GM18873 (cell line): ENCODE data around the gene TESK1.
A peak's percentile ranks its signal among the peaks of the same experiment; 100 is the strongest.
"Not testable (repeated sequence)": the region's sequence is repeated elsewhere in the genome, so short reads cannot be mapped to it uniquely, and the experiment has no call there.

Source experiments
- ATAC-seq: cut with Tn5 transposase; IDR thresholded peaks from one replicate; pipeline ENCODE4 v1.9.1; 2021; ENCODE audit warnings: mild to moderate bottlenecking, moderate library complexity, moderate number of reproducible peaks; ENCODE audit not compliant: unreplicated experiment, low FRiP score

Gene TESK1

GRCh38 chr9:35643046-35643445 lies 38.0 kb downstream of the TESK1 start:
- ATAC-seq, result no peak

GRCh38 chr9:35645736-35646135 lies 40.7 kb downstream of the TESK1 start:
- not testable (repeated sequence) for ATAC-seq

GRCh38 chr9:35646153-35646532 lies 41.1 kb downstream of the TESK1 start:
- no peak for ATAC-seq

DNA sequence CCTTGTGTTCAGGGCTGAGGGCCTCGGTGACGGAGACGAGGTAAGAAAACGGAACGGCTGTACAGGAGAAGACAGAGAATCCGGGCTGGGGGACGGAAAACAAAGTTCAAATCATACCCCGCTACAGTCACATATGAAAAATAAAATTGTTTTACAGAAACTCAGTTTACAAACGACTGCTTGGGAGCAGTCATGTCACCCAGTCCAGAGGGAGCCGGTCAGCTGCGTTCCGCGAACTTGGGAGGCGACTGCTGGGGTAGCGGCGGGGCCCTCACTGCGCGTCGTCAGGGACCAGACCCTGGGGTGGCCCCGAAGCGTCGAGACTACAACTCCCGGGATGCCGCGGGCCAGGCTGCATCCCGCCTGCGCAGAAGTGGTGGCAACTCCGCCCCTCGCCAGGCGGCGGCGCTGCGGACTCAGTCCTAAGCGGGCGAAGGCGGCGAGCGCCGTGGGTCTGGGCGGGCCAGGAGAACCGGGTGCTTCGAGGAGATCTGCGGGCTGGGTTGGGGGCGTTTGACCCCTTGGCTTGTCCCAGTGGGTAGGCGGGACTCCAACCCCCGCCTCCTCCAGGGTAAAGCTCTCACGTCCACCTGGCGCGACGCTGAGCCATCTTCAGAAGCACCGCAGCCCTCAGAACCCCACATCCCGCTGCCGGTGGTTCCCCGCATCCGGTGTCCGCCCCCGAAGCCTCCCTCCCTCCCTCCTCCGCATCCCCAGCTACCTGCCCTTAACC lies 41.6 kb downstream of the TESK1 start:
- peak; percentile 78 for ATAC-seq

DNA sequence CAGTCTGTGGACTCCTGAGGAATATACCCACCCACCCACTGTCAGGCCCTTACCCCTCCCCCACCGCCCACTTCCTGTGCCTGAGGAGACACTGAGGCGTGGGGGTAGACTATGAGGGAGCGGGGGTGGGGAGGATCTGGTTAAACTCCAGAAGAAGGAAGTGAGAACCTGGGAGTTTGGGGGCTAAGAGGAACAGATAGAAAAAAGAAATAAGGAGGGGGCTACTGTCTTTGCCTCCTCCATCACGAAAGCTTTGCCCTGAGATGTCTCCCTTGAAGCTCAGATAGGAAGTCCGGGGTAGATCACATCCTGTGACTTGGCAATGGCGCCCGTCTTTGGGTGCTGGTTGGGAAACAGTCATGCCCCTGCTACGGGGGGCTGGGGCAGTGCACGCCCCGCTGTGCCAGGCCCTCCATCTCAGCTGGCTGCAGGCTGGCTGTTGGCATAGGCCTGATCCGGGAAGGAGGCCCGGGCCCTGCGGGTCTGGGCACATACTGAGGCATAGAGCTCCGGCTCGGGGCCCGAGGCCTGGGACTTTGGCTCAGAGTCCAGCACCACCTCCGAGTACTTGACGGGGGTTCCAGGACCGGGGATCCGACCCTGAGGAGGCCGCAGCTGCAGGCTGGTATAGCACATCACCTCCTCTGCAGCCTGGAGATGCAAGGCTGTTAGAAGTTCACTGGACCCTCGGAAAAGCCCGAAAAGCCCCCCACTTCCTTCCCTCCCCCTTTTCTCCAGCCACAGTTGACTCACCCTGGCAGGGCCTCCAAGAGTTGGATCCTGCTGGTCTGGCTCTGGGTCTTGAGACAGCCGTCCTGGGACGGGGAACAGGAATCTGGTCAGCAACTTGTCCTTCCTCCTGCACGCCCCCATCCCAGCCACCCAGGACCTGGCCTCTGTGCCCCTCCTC lies 44.6 kb downstream of the TESK1 start:
- ATAC-seq, result no peak

- no peak for ATAC-seq
Measured at GRCh38 chr9:35650341-35651158, 45.5 kb downstream of the TESK1 start, which contains the start of gene SIT1. TSS of gene SIT1 (minus strand) at chr9:35650931. CDS start at chr9:35650853, 78 bp downstream.

DNA sequence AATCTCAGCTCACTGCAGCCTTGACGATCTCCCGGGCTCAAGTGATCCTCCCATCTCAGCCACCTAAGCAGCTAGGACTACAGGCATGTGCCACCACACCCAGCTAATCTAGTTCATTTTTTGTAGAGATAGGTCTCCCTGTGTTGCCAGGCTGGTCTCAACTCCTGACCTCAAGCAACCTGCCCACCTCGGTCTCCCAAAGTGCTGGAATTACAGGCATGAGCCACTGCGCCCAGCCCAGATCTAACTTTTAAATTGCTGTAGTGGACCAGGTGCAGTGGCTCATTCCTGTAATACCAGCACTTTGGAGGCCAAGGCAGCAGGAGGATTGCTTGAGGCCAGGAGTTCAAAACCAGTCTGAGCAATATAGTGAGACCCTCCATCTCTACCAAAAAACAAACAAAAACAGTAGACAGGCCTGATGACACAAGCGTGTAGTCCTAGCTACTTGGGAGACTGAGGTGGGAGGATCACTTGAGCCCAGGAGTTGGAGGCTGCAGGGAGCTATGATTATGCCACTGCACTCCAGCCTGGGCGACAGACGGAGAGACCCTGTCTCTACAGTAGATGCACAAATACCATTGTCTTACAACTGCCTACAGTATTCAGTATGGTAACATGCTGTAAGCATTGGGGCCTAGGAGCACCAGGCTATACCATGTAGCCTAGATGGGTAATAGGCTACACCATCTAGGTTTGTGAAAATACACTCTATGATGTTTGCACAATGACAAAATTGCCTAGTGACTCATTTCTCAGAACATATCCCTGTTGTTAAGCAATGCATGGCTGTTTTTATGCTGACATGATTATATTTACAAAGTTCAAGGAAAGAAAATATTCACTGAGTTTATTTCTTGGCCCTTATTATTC lies 47.1 kb downstream of the TESK1 start:
- ATAC-seq, result no peak

DNA sequence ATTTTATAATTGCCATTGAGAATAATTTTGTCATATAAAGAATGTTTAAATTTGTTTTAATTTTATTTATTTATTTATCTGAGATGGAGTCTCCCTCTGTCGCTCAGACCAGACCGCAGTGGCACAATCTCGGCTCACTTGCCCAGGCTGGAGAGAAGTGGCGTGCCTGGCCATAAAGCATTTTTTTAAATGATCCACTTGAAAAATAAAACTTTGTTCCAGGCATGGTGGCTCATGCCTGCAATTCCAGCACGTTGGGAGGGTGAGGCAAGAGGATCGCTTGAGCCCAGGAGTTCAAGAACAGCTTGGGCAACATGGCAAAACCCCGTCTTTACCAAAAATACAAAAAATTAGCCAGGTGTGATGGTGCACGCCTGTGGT lies 47.8 kb downstream of the TESK1 start:
- ATAC-seq, result no peak

GRCh38 chr9:35653611-35654010 lies 48.5 kb downstream of the TESK1 start:
- no peak for ATAC-seq

DNA sequence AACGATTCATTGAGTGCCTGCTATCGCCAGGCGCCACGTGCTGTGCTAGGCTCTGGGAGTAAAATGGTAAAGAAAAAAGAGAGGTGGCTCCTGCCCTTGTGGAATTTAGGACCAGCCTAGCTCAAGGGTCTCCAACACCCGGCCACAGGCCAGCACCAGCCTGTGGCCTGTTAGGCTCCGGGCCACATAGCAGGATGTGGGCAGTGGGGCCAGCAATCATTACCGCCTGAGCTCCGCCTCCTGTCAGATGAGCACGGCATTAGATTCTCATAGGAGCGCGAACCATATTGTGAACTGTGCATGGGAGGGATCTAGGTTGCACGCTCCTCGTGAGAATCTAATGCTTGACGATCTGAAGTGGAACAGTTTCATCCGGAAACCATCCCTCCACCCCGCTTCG lies 51.3 kb downstream of the TESK1 start:
- ATAC-seq, result no peak

- ATAC-seq, result no peak
Measured at GRCh38 chr9:35656831-35657545, 51.9 kb downstream of the TESK1 start.

- ATAC-seq, result peak; percentile 78
Measured at GRCh38 chr9:35657546-35658136, 52.6 kb downstream of the TESK1 start, which contains the start of gene RMRP. TSS of gene RMRP (minus strand) at chr9:35658019.

GRCh38 chr9:35658137-35658967 lies 53.3 kb downstream of the TESK1 start, which contains the start of gene CCDC107:
TSS of gene CCDC107 (plus strand) at chr9:35658292. CDS start at chr9:35658380, 88 bp downstream.
- ATAC-seq, result peak; percentile 41

GRCh38 chr9:35658968-35659220 lies 53.8 kb downstream of the TESK1 start:
- ATAC-seq, result no peak

DNA sequence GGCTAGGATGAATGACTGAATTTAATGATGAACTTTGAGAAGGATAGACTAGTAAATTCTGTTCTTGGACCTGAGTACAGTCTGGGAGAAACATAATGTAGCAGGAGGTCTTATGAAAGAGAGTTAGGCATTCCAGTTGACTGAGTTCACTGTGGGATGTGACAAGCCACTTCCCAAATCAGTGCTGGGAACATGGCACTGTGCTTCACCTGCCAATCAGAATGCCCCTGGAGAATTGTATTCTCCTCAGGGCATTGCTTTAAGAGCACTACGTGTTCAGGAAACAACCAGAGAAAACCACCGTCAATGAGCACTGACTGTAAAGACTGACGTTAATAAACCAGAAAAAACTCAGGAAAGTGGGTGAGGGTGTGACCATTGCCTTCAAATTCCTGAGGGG lies 54.3 kb downstream of the TESK1 start:
- no peak for ATAC-seq
